ENCODE results near the gene CFAP46.

GRCh38 chr10:132788180-132788830, 154.1 kb downstream of the CFAP46 start:
- peak in 1 of 2 donors; percentile 18 for TF ChIP-seq CTCF (conservative IDR thresholded peaks at IDR 0.05 in 1 of 2, IDR thresholded peaks at IDR 0.05 in 1 of 2; ENCODE audit: extremely low read depth in 1 of 2, insufficient read depth in 1 of 2, low read depth in 1 of 2, low read length in 2 of 2)
- TF ChIP-seq EZH2 (IDR thresholded peaks at IDR 0.05; ENCODE audit: borderline replicate concordance, low read length) = no peak
